Measurements from ENCODE around the gene TM2D1. TPM values are rescaled to one million over a fixed set of nuclear protein-coding genes. Genes with fewer than 3 reads are reported as not detected.

The TM2D1 gene
- total RNA-seq, 1 donor: 69.1 TPM

DNA sequence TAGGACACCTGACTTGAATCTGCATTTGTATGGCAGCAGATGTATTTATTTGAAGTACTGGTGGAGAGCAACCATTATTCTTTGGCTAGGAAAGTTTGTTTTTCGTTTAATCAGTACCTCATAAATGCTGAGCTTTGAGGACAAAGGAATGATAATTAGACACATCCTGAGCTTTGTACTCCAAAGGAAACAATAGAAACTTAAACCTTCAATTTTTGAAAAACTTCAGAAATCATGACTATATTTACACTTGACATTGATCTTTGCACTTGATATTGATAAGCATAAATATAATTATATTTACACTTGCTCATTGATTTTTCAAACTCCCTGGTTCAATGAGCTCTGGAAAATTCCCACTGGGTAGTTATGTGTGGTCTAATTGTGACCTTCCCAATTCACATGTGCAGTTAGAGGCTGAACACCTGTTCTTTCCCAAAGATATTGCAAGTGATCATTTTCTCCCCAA is 28.0 kb upstream of the TM2D1 start:
- no peak for DNase-seq (ENCODE audit: low read depth)
- TF ChIP-seq, protein P1, sequence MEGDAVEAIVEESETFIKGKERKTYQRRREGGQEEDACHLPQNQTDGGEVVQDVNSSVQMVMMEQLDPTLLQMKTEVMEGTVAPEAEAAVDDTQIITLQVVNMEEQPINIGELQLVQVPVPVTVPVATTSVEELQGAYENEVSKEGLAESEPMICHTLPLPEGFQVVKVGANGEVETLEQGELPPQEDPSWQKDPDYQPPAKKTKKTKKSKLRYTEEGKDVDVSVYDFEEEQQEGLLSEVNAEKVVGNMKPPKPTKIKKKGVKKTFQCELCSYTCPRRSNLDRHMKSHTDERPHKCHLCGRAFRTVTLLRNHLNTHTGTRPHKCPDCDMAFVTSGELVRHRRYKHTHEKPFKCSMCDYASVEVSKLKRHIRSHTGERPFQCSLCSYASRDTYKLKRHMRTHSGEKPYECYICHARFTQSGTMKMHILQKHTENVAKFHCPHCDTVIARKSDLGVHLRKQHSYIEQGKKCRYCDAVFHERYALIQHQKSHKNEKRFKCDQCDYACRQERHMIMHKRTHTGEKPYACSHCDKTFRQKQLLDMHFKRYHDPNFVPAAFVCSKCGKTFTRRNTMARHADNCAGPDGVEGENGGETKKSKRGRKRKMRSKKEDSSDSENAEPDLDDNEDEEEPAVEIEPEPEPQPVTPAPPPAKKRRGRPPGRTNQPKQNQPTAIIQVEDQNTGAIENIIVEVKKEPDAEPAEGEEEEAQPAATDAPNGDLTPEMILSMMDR (IDR thresholded peaks at IDR 0.05; ENCODE audit: insufficient read depth, low read depth, low read length): no peak
- no peak overlapping the region for H3K4me3 ChIP-seq (ENCODE audit: low read depth, low read length)

DNA sequence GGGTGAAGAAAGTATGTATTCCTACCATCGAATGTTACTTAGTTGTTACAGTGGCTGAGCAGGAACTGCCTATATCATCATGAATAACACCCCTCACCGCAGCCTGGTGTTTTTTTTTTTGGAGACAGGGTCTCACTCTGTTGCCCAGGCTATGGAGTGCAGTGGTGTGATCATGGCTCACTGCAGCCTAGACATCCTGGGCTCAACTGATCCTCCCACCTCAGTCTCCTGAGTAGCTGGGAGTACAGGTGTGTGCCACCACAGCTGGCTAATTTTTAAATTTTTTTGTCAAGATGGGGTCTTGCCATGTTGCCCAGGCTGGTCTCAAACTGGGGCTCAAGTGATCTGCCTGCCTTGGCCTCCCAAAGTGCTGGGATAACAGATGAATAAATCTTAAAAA is 24.6 kb upstream of the TM2D1 start:
- TF ChIP-seq, protein P1 (IDR thresholded peaks at IDR 0.05; ENCODE audit: insufficient read depth, low read depth, low read length): no peak
- no peak for DNase-seq (ENCODE audit: low read depth)
- H3K4me3 ChIP-seq (ENCODE audit: low read depth, low read length): no peak overlapping the region

DNA sequence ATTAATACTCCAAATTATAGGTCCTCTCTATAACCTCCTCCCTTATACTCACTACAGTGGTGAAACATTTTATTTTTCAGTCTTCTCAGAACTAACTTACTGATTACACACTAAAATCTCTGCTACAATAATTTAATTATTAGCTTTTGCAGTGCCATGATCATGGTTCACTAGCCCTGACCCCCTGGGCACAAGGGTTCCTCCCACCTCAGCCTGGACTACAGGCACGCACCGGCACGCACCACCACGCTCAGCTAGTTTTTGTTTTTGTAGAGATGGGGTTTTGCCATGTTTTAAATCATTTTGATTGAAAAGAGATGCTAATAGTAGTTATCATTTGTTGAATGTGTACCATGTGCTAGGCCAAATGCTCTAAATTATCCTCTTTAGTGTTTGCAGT is 23.6 kb upstream of the TM2D1 start:
- no peak for DNase-seq (ENCODE audit: low read depth)
- TF ChIP-seq, protein P1 (IDR thresholded peaks at IDR 0.05; ENCODE audit: insufficient read depth, low read depth, low read length): no peak
- H3K4me3 ChIP-seq (ENCODE audit: low read depth, low read length): no peak overlapping the region

DNA sequence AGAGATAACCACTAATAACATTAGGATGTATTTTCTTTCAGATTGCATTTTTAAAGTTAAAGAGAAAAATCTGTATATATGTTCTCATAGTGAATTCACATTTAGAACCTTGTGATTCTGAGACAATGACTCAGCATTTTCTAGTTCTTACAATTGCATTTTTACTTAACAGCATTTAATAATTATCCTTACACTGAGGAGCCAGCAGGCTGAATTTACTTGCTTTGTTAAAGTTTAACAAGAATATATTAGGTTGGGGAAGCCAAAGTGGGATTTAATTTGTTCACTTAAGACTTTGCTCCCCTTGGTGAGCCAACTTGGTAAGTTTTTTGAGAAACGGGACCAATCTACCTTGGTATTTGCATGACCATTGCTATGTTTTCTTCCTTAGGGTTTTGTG is 21.9 kb upstream of the TM2D1 start:
- DNase-seq (ENCODE audit: low read depth): peak; percentile 25
- TF ChIP-seq, protein P1 (IDR thresholded peaks at IDR 0.05; ENCODE audit: insufficient read depth, low read depth, low read length): no peak
- H3K4me3 ChIP-seq (ENCODE audit: low read depth, low read length): no peak overlapping the region

DNA sequence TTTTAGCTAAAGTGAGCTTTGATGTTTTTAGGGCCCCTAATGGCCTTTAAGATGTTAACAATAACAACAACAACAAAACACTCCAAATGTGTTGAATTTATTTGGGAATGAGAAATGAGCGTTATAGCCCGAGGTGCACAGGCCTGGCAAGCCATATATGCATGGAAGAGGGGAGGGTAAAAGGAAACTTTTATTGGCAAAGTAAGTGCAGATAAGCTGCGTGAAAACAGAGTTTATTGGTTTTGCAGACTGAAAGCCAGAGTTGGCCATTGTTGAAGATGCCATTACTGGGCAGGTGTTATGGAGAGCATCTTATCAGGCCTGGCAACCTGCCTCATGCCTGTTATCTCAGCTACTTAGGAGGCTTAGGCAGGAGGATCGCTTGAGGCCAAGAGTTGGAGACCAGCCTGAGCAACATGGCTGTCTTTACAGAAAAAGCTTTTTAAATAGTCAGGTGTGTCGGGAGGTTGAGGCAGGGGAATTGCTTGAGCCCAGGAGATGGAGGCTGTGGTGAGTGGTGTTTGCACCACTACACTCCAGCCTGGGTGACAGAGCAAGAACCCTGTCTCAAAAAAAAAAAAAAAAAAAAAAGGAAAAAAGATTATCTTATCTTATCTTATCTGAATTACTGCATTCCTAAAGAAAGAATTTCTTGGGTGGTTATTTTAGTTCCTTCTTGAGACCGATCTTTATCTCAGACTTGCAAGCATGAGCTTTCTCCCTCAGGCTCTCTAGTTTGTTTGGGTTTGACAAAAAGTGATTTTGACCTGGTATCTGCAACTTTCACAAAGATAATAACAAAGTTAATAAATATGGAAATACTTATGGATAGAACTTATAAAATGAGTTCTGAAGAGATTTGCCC is 19.0 kb upstream of the TM2D1 start:
- H3K4me3 ChIP-seq (ENCODE audit: low read depth, low read length): no peak overlapping the region
- DNase-seq (ENCODE audit: low read depth): no peak
- TF ChIP-seq, protein P1 (IDR thresholded peaks at IDR 0.05; ENCODE audit: insufficient read depth, low read depth, low read length): no peak

DNA sequence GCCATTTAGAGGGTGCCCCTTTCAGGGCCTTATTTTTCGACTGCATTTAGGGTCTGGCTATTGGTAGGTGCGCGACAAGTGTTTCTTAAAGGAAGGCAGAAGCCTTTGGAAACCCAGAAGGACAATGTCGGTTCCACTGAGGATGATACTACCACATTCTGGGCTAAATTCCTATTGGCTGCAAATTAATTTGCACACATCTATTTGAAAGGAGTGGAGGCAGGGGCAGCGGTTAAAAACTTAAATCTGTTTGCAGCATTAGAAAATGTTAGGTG is 18.4 kb upstream of the TM2D1 start:
- DNase-seq (ENCODE audit: low read depth): no peak
- H3K4me3 ChIP-seq (ENCODE audit: low read depth, low read length): peak overlapping the region; percentile 64
- TF ChIP-seq, protein P1 (IDR thresholded peaks at IDR 0.05; ENCODE audit: insufficient read depth, low read depth, low read length): no peak

All from fibroblast of villous mesenchyme (primary cell).